Measurements from ENCODE around the gene PPP1R10.

The PPP1R10 gene

GRCh38 chr6:30555816-30556065 is 61.3 kb downstream of the PPP1R10 start:
- no peak for DNase-seq

- DNase-seq: no peak
Observed at GRCh38 chr6:30554962-30555815, 61.9 kb downstream of the PPP1R10 start.

GRCh38 chr6:30554404-30554803 is 62.6 kb downstream of the PPP1R10 start:
- DNase-seq: no peak

Measured in activated naive CD4-positive, alpha-beta T cell treated with Interleukin-2 at 50 U/mL for 16 hours (primary cell).